Measurements from ENCODE around the gene GAB1. TPM values are rescaled to one million over a fixed set of nuclear protein-coding genes. Genes with fewer than 3 reads are reported as not detected.

The GAB1 gene
- total RNA-seq, 1 donor from 2014 or later: 31.0 TPM

DNA sequence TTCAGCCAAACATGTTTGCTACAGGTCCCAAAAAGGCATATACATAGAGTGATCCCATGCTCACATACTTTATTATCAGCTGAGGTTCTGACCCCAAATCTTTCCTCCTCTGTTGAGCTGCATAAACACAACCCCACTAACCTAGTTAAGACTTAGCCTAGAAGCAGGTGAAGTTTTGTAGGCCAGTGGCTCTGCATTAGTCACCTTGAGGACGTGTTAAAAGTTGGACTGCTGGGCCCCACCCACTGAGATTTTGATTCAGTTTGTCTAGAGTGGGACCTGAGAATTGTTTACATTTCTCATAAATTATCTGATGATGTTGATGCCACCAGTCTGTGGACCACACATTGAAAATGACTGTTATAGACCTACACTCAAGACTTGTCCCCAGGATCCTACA is 43.8 kb upstream of the GAB1 start:
- H3K27me3 ChIP-seq: no peaks in the 10 kb centered on the region
- H3K27ac ChIP-seq: no peak overlapping the region
- no peak for DNase-seq (ENCODE audit: low spot score in 2 of 2)
- no peaks in the 10 kb centered on the region for H3K36me3 ChIP-seq
- H3K4me3 ChIP-seq: no peak overlapping the region
- peaks cover 4 to 15% of the 10 kb centered on the region in 2 donors for H3K4me1 ChIP-seq
- TF ChIP-seq, protein P1, sequence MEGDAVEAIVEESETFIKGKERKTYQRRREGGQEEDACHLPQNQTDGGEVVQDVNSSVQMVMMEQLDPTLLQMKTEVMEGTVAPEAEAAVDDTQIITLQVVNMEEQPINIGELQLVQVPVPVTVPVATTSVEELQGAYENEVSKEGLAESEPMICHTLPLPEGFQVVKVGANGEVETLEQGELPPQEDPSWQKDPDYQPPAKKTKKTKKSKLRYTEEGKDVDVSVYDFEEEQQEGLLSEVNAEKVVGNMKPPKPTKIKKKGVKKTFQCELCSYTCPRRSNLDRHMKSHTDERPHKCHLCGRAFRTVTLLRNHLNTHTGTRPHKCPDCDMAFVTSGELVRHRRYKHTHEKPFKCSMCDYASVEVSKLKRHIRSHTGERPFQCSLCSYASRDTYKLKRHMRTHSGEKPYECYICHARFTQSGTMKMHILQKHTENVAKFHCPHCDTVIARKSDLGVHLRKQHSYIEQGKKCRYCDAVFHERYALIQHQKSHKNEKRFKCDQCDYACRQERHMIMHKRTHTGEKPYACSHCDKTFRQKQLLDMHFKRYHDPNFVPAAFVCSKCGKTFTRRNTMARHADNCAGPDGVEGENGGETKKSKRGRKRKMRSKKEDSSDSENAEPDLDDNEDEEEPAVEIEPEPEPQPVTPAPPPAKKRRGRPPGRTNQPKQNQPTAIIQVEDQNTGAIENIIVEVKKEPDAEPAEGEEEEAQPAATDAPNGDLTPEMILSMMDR (IDR thresholded peaks at IDR 0.05): no peak
- H3K9me3 ChIP-seq: no peaks in the 10 kb centered on the region
- intact Hi-C loops (cut with DNase I): loop anchor here (5.0 kb wide), 1 partner anchor 44 kb away; the partner anchor contains the start of gene GAB1

DNA sequence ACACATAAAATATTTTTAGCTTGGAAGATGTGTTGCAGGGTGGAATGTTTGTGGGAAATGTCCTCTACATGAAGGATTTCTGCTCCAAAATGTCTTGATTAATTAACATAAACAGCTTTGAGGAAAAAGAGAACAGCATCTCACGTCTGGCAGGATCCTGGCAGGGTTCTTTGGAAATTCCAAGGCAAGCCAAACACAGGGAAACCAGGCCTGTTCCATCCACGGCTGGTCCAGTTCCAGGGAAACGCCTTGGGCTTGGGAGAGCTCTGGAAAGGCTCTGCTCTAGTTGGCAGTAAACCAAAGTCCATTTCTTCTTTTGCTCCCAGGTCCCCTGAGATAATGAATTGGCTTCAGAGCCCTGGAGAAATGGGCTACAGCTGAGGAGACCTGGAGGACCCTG is 42.4 kb upstream of the GAB1 start:
- TF ChIP-seq, protein P1 (IDR thresholded peaks at IDR 0.05): no peak
- Histone ChIP-seq H3K4me1 (peaks cover 4 to 15% of the 10 kb centered on the region in 2 donors), H3K27me3 (no peaks in the 10 kb centered on the region), H3K9me3 (no peaks in the 10 kb centered on the region), H3K27ac (peak overlapping the region; percentile 59 to 64), H3K36me3 (no peaks in the 10 kb centered on the region), H3K4me3 (no peak overlapping the region)
- intact Hi-C loops (cut with DNase I): loop anchor here (5.0 kb wide), 1 partner anchor 43 kb away; the partner anchor contains the start of gene GAB1
- peak in 1 of 2 donors; percentile 83 for DNase-seq (ENCODE audit: low spot score in 2 of 2)

DNA sequence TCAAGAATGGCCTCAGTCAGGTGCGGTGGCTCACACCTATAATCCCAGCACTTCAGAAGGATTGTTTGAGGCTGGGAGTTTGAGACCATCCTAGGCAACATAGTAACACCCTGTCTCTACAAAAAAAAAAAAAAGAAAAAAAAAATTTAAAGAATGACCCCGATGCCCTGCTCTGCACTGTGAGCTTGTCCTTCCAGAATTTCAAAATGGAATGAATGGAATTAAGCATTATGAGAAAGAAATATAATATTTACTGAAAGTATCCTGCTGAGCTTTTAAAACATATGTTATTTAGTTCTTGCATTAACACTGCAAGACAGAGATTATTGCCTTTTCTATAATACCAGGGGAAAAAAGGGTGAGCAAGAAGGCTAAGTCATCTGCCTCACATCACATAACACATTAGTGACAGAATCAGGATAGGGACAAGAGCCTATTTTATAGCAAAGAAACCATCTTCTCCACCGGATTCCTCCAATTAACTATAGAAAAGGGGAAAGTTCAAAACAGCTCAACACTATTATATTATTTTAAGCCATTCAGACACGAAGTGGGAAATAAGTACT is 41.9 kb upstream of the GAB1 start:
- intact Hi-C loops (cut with DNase I): loop anchor here (5.0 kb wide), 1 partner anchor 43 kb away; the partner anchor contains the start of gene GAB1
- H3K4me1 ChIP-seq: peaks cover 4 to 15% of the 10 kb centered on the region in 2 donors
- TF ChIP-seq, protein P1 (IDR thresholded peaks at IDR 0.05): no peak
- no peaks in the 10 kb centered on the region for H3K36me3 ChIP-seq
- DNase-seq (ENCODE audit: low spot score in 2 of 2): no peak
- H3K27ac ChIP-seq: peak overlapping the region; percentile 59 to 64
- no peaks in the 10 kb centered on the region for H3K9me3 ChIP-seq
- no peaks in the 10 kb centered on the region for H3K27me3 ChIP-seq
- H3K4me3 ChIP-seq: no peak overlapping the region

DNA sequence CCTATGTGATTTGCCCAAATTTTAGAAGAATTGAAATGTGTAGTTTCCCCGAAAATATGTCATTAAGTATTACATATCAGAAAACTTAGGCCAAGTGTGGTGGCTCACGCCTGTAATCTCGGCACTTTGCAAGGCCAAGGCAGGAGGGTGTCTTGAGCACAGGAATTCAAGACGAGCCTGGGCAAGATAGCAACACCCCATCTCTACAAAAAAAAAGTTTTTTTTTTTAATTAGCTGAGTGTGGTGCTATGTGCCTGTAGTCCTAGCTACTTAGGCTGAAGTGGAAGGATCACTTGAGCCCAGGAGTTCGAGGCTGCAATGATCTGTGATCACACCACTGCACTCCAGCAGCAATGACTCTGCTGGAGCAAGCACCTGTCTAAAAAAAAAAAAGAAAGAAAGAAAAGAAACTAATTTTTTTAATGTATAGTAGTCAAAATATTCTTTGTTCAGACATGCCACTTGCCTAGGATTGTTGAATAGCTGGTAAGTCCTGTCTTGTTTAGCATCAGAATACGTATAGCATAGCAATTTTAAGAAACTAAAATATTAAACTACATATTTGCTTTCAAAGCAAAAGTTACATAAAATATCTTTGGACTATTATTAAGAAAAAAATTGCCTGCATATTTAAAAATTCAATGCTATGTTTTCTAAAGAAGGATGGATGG is 40.1 kb upstream of the GAB1 start:
- TF ChIP-seq, protein P1 (IDR thresholded peaks at IDR 0.05): no peak
- Histone ChIP-seq H3K4me3 (no peak overlapping the region), H3K27me3 (no peaks in the 10 kb centered on the region), H3K9me3 (no peaks in the 10 kb centered on the region), H3K36me3 (no peaks in the 10 kb centered on the region), H3K4me1 (peaks cover 4 to 19% of the 10 kb centered on the region in 2 donors), H3K27ac (no peak overlapping the region)
- DNase-seq (ENCODE audit: low spot score in 2 of 2): no peak
- intact Hi-C loops (cut with DNase I): no loop called here

DNA sequence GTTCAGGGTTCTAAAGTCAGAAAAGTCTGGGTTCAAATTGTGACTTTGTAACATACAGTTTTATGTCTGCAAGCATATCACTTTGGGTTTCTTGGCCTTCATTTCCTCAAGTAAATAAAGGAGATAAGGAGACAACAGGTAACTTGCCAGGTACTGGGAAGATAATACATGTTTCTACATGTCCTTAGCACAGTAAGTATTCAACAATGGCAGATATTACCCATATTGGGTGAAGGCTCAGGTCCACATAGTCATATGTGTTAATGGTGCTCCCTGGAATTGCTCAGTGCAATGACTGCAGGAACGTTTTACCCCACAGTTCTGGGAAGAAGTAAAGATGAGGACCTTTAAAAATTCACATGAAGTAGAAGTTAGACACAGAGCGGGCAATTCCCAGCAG is 35.8 kb upstream of the GAB1 start:
- Histone ChIP-seq H3K27ac (no peak overlapping the region), H3K36me3 (no peaks in the 10 kb centered on the region), H3K4me3 (no peak overlapping the region), H3K9me3 (no peaks in the 10 kb centered on the region), H3K27me3 (no peaks in the 10 kb centered on the region), H3K4me1 (peaks cover 0 to 13% of the 10 kb centered on the region in 2 donors)
- no peak for DNase-seq (ENCODE audit: low spot score in 2 of 2)
- intact Hi-C loops (cut with DNase I): no loop called here
- TF ChIP-seq, protein P1 (IDR thresholded peaks at IDR 0.05): no peak

Data from ascending aorta (tissue), 2 donors.